ENCODE measurements around the gene COL27A1.

The COL27A1 gene

GRCh38 chr9:114351932-114352331, 196.6 kb downstream of the COL27A1 start:
- in situ Hi-C loops (cut with MboI; ENCODE audit: low pct_unique_long_range_greater_than_20kb, low sequenced_read_pairs), result no loop called here

GRCh38 chr9:114355821-114356220, 200.5 kb downstream of the COL27A1 start:
- in situ Hi-C loops (cut with MboI; ENCODE audit: low pct_unique_long_range_greater_than_20kb, low sequenced_read_pairs), result no loop called here
- DNase-seq, result no peak

More at GRCh38 chr9:114351932-114352331, 196.6 kb downstream of the COL27A1 start:
- DNase-seq, result no peak

GRCh38 chr9:114356792-114357191, 201.5 kb downstream of the COL27A1 start:
- in situ Hi-C loops (cut with MboI; ENCODE audit: low pct_unique_long_range_greater_than_20kb, low sequenced_read_pairs), result no loop called here
- DNase-seq, result no peak

GRCh38 chr9:114357360-114357759, 202.0 kb downstream of the COL27A1 start:
- in situ Hi-C loops (cut with MboI; ENCODE audit: low pct_unique_long_range_greater_than_20kb, low sequenced_read_pairs), result no loop called here
- DNase-seq, result no peak

GRCh38 chr9:114357911-114358328, 202.6 kb downstream of the COL27A1 start:
- in situ Hi-C loops (cut with MboI; ENCODE audit: low pct_unique_long_range_greater_than_20kb, low sequenced_read_pairs), result no loop called here
- no peak for DNase-seq

- in situ Hi-C loops (cut with MboI; ENCODE audit: low pct_unique_long_range_greater_than_20kb, low sequenced_read_pairs), result no loop called here
- no peak for DNase-seq
Measured at GRCh38 chr9:114359801-114360200, 204.5 kb downstream of the COL27A1 start.

- in situ Hi-C loops (cut with MboI; ENCODE audit: low pct_unique_long_range_greater_than_20kb, low sequenced_read_pairs), result no loop called here
- no peak for DNase-seq
Measured at GRCh38 chr9:114361542-114361941, 206.2 kb downstream of the COL27A1 start.
